D721Med (cell line): ENCODE measurements around the gene STARD7.
"Not testable (repeated sequence)": the region's sequence is repeated elsewhere in the genome, so short reads cannot be mapped to it uniquely, and the experiment has no call there.

Experiments
- DNase-seq: peaks from one replicate; pipeline ENCODE4 v3.0.0; 2011; ENCODE audit warnings: low spot score; ENCODE audit not compliant: insufficient read length
- FAIRE-seq: peaks from 2 replicates; lab custom pipeline; 2011; peaks lifted over from hg19 to GRCh38; lab: Jason Lieb, UNC
- CTCF ChIP-seq: IDR thresholded peaks from 2 replicates; pipeline ENCODE4 v1.5.1; 2012; ENCODE audit warnings: mild to moderate bottlenecking, control low read depth; ENCODE audit not compliant: insufficient read depth; ENCODE audit errors: missing control alignments

The STARD7 gene

GRCh38 chr2:96233880-96234316 lies 25.3 kb upstream of the STARD7 start:
- DNase-seq: no peak
- FAIRE-seq: no peak
- TF ChIP-seq CTCF: no peak

GRCh38 chr2:96233436-96233835 lies 24.8 kb upstream of the STARD7 start:
- TF ChIP-seq CTCF: no peak
- FAIRE-seq (no peak), DNase-seq (no peak)

- DNase-seq (no peak), FAIRE-seq (no peak)
- TF ChIP-seq CTCF: no peak
These were observed 22.7 kb upstream of the STARD7 start for GRCh38 chr2:96231316-96231715.

GRCh38 chr2:96225016-96225533 lies 16.4 kb upstream of the STARD7 start:
- DNase-seq (no peak), FAIRE-seq (no peak)
- no peak for TF ChIP-seq CTCF

GRCh38 chr2:96221106-96221505 lies 12.5 kb upstream of the STARD7 start:
- not testable (repeated sequence) for DNase-seq, FAIRE-seq

GRCh38 chr2:96219959-96220358 lies 11.3 kb upstream of the STARD7 start:
- not testable (repeated sequence) for FAIRE-seq

GRCh38 chr2:96218508-96219131 lies 10.0 kb upstream of the STARD7 start:
- no peak for TF ChIP-seq CTCF
- FAIRE-seq: no peak
- DNase-seq: no peak

More at GRCh38 chr2:96219959-96220358, 11.3 kb upstream of the STARD7 start:
- DNase-seq: not testable (repeated sequence)

GRCh38 chr2:96214554-96214953 lies 5.9 kb upstream of the STARD7 start:
- FAIRE-seq (no peak), DNase-seq (no peak)
- no peak for TF ChIP-seq CTCF
